ENCODE measurements around the gene EIF1.
A peak's percentile ranks its signal among the peaks of the same experiment; 100 is the strongest.

Gene EIF1

DNA sequence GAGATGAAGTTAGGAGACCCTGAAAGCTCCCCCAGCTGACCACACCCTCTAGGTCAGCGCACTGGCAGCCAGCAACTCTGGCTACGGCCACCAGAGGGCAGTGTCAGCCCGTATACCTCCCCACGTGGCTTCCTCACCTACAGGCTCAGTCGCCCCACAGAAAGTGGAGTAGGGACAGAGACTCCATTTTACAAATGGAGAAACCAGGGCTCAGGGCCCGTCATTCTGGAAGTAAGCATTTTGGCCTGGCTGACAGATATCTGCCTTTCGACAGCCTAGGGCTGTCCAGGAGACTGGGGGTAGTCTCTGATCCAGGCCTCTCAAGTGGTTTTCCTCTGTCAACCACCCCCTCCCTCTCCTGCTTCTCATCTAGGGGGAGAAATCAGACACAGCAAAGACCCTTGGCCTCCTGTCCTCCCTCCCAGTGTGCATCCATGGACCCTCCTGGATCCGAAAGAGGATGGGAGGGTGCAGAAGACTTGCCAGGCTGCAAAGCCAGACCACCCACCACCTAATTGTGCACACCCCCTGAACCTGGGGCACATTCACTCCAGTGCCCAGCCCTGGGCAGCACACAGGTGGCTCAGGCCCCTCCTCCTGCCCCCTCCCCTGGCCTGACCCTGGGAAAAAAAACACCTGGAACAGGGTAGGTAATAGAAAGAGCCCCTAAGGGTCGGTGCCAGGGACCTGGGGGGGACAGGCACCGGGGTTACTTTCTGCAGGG lies 49.6 kb downstream of the EIF1 start:
- Histone ChIP-seq H3K9me3 (no peaks in the 10 kb centered on the region), H3K27me3 (peaks cover 49% of the 10 kb centered on the region), H3K4me1 (ENCODE audit: control insufficient read depth in 1 of 2, insufficient read depth in 1 of 2, low read depth in 1 of 2, low read length in 1 of 2) (peaks cover 0 to 3% of the 10 kb centered on the region in 2 experiments), H3K4me3 (ENCODE audit: low read depth in 1 of 2, low read length in 1 of 2) (no peak overlapping the region), H3K36me3 (no peaks in the 10 kb centered on the region), H3K27ac (no peak overlapping the region)
- TF ChIP-seq, protein P1, sequence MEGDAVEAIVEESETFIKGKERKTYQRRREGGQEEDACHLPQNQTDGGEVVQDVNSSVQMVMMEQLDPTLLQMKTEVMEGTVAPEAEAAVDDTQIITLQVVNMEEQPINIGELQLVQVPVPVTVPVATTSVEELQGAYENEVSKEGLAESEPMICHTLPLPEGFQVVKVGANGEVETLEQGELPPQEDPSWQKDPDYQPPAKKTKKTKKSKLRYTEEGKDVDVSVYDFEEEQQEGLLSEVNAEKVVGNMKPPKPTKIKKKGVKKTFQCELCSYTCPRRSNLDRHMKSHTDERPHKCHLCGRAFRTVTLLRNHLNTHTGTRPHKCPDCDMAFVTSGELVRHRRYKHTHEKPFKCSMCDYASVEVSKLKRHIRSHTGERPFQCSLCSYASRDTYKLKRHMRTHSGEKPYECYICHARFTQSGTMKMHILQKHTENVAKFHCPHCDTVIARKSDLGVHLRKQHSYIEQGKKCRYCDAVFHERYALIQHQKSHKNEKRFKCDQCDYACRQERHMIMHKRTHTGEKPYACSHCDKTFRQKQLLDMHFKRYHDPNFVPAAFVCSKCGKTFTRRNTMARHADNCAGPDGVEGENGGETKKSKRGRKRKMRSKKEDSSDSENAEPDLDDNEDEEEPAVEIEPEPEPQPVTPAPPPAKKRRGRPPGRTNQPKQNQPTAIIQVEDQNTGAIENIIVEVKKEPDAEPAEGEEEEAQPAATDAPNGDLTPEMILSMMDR (IDR thresholded peaks at IDR 0.05), result peak; percentile 89

DNA sequence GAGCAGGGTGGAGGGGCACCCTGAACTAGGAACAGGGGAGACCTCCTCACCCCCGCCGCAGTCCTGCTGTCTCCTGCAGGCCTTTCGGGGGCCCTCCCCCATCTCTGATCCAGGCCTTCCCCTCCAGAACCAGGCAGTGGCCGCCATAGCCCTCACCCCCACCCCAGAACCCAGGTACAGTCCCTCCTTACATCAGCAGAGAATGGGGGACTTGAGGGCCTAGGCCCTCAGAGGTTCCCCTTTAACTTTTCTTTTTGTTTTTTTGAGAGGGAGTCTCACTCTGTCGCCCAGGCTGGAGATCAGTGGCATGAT lies 50.1 kb downstream of the EIF1 start:
- no peak overlapping the region for H3K27ac ChIP-seq
- TF ChIP-seq, protein P1 (IDR thresholded peaks at IDR 0.05), result no peak
- H3K4me3 ChIP-seq (ENCODE audit: low read depth in 1 of 2, low read length in 1 of 2), result no peak overlapping the region
- H3K36me3 ChIP-seq, result no peaks in the 10 kb centered on the region
- peaks cover 0 to 3% of the 10 kb centered on the region in 2 experiments for H3K4me1 ChIP-seq (ENCODE audit: control insufficient read depth in 1 of 2, insufficient read depth in 1 of 2, low read depth in 1 of 2, low read length in 1 of 2)
- no peaks in the 10 kb centered on the region for H3K9me3 ChIP-seq
- H3K27me3 ChIP-seq, result peaks cover 43% of the 10 kb centered on the region

DNA sequence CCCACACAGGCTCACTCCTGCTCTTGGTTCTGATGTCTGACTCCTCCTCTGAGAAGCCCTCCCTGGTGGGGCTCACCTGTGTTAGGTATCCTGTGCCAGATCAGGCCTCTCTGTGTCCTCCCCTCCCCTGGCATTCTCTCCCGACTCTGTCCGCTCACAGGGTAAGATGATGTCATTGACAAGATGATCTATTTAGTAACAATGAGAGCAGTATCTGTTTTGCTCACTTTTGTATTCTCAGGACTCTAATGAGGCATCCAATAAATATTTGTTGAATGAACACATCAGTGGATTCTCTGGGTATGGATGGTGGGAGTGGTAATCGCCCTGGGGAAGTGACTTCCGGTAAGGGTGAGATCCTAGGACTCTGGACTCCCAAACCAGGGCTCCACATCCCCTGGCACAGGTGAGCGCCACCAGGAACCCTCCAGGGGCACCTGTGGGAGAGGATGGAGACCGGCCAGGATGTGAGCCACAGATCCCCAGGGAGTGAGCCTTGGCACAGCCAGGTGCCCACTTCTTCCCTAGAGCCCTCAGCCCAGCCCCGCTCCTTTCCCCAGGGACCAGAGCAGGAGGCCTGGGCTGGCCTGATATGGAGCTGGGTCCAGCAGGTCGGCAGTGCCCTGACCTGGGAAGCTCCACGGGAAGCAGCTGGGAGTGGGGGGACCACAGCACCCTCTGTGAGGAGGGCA lies 51.1 kb downstream of the EIF1 start:
- Histone ChIP-seq H3K36me3 (no peaks in the 10 kb centered on the region), H3K9me3 (no peaks in the 10 kb centered on the region), H3K4me1 (ENCODE audit: control insufficient read depth in 1 of 2, insufficient read depth in 1 of 2, low read depth in 1 of 2, low read length in 1 of 2) (no peaks in the 10 kb centered on the region), H3K4me3 (ENCODE audit: low read depth in 1 of 2, low read length in 1 of 2) (no peak overlapping the region), H3K27ac (no peak overlapping the region), H3K27me3 (peaks cover 33% of the 10 kb centered on the region)
- TF ChIP-seq, protein P1 (IDR thresholded peaks at IDR 0.05), result no peak

- Histone ChIP-seq H3K36me3 (no peaks in the 10 kb centered on the region), H3K27ac (no peak overlapping the region), H3K9me3 (no peaks in the 10 kb centered on the region), H3K27me3 (peaks cover 26% of the 10 kb centered on the region), H3K4me1 (ENCODE audit: control insufficient read depth in 1 of 2, insufficient read depth in 1 of 2, low read depth in 1 of 2, low read length in 1 of 2) (no peaks in the 10 kb centered on the region), H3K4me3 (ENCODE audit: low read depth in 1 of 2, low read length in 1 of 2) (no peak overlapping the region)
- TF ChIP-seq, protein P1 (IDR thresholded peaks at IDR 0.05), result no peak
Observed at GRCh38 chr17:41740506-41740905, 51.8 kb downstream of the EIF1 start.

- TF ChIP-seq, protein P1 (IDR thresholded peaks at IDR 0.05), result no peak
- Histone ChIP-seq H3K27ac (no peak overlapping the region), H3K27me3 (peaks cover 14% of the 10 kb centered on the region), H3K9me3 (no peaks in the 10 kb centered on the region), H3K4me3 (ENCODE audit: low read depth in 1 of 2, low read length in 1 of 2) (no peak overlapping the region), H3K4me1 (ENCODE audit: control insufficient read depth in 1 of 2, insufficient read depth in 1 of 2, low read depth in 1 of 2, low read length in 1 of 2) (no peaks in the 10 kb centered on the region), H3K36me3 (no peaks in the 10 kb centered on the region)
Observed at GRCh38 chr17:41741709-41742108, 53.0 kb downstream of the EIF1 start.

All from neutrophil (primary cell).